DOHH2 (cell line): ENCODE data around the gene COPA.

Experiments
- CTCF ChIP-seq: fragments of 200-600 bp; sonication (generic); IDR thresholded peaks from one replicate; pipeline ENCODE4 v1.5.1; 2014; ENCODE audit warnings: antibody characterized with exemption, mild to moderate bottlenecking, low read depth, low read length; ENCODE audit not compliant: poor library complexity, severe bottlenecking
- EZH2phosphoT487 ChIP-seq: fragments of 200-600 bp; sonication (generic); IDR thresholded peaks from 2 replicates; pipeline ENCODE4 v1.6.1; 2017; ENCODE audit warnings: borderline replicate concordance, mild to moderate bottlenecking, antibody characterized with exemption, low read length, moderate library complexity, mixed read lengths

- TF ChIP-seq CTCF = no peak
- no peak for TF ChIP-seq EZH2phosphoT487
These were observed 28.7 kb upstream of the COPA start for GRCh38 chr1:160371756-160372155.
